ENCODE measurements around the gene KNDC1. TPM values are rescaled to one million over a fixed set of nuclear protein-coding genes. Genes with fewer than 3 reads are reported as not detected.
"Not testable (repeated sequence)": the region's sequence is repeated elsewhere in the genome, so short reads cannot be mapped to it uniquely, and the experiment has no call there.

The KNDC1 gene
- total RNA-seq, 1 experiment from 2014 or later = not detected

- no peak for DNase-seq (ENCODE audit: low read depth)
Observed at GRCh38 chr10:133161486-133162109, 1.6 kb downstream of the KNDC1 start.

GRCh38 chr10:133162178-133162909 is 2.3 kb downstream of the KNDC1 start:
- no peak for DNase-seq (ENCODE audit: low read depth)

GRCh38 chr10:133162910-133163856 is 3.2 kb downstream of the KNDC1 start:
- no peak for DNase-seq (ENCODE audit: low read depth)

GRCh38 chr10:133163889-133164815 is 4.1 kb downstream of the KNDC1 start:
- no peak for DNase-seq (ENCODE audit: low read depth)

- DNase-seq (ENCODE audit: low read depth) = no peak
Observed at GRCh38 chr10:133164816-133165555, 5.0 kb downstream of the KNDC1 start.

- DNase-seq (ENCODE audit: low read depth) = no peak
Observed at GRCh38 chr10:133165556-133166503, 5.8 kb downstream of the KNDC1 start.

- DNase-seq (ENCODE audit: low read depth) = no peak
Observed at GRCh38 chr10:133166504-133166827, 6.4 kb downstream of the KNDC1 start.

- no peak for DNase-seq (ENCODE audit: low read depth)
Observed at GRCh38 chr10:133166828-133167692, 7.0 kb downstream of the KNDC1 start.

GRCh38 chr10:133167693-133168616 is 7.9 kb downstream of the KNDC1 start:
- no peak for DNase-seq (ENCODE audit: low read depth)

GRCh38 chr10:133168617-133169031 is 8.6 kb downstream of the KNDC1 start:
- DNase-seq (ENCODE audit: low read depth) = no peak

- DNase-seq (ENCODE audit: low read depth) = no peak
Observed at GRCh38 chr10:133169173-133169947, 9.3 kb downstream of the KNDC1 start.

- no peak for DNase-seq (ENCODE audit: low read depth)
Observed at GRCh38 chr10:133170092-133170491, 10.1 kb downstream of the KNDC1 start.

- DNase-seq (ENCODE audit: low read depth) = no peak
Observed at GRCh38 chr10:133173860-133174640, 14.0 kb downstream of the KNDC1 start.

- no peak for DNase-seq (ENCODE audit: low read depth)
Observed at GRCh38 chr10:133174689-133175263, 14.8 kb downstream of the KNDC1 start.

- DNase-seq (ENCODE audit: low read depth) = not testable (repeated sequence)
Observed at GRCh38 chr10:133175624-133176023, 15.6 kb downstream of the KNDC1 start.

Data from Daoy (cell line).